ENCODE results near the gene ZNF446.

- TF ChIP-seq EZH2 (IDR thresholded peaks at IDR 0.05; ENCODE audit: borderline replicate concordance, low read depth, low read length) = no peak
- TF ChIP-seq ZNF274 (IDR thresholded peaks at IDR 0.05; ENCODE audit: borderline replicate concordance, low read depth, low read length) = no peak
Measured at GRCh38 chr19:58499021-58499927, 23.1 kb downstream of the ZNF446 start.
